Pons (tissue), 1 donor: Measurements from ENCODE around the gene STK11.

Source experiments
- DNase-seq: peaks from one replicate; pipeline ENCODE4 v3.0.0-alpha.2; 2016; ENCODE audit warnings: low spot score

Gene STK11

GRCh38 chr19:1274081-1274851, 68.7 kb downstream of the STK11 start:
- DNase-seq: no peak

- DNase-seq: peak; percentile 23
These were observed 69.3 kb downstream of the STK11 start for GRCh38 chr19:1274852-1275259.

GRCh38 chr19:1275260-1275975, 69.8 kb downstream of the STK11 start, which contains the start of gene FAM174C:
Gene FAM174C (plus strand): TSS chr19:1275530. CDS start chr19:1275550, 20 bp downstream.
- DNase-seq: peak; percentile 90

GRCh38 chr19:1275976-1276627, 70.5 kb downstream of the STK11 start:
- DNase-seq: peak; percentile 22

GRCh38 chr19:1276628-1277022, 71.0 kb downstream of the STK11 start:
- DNase-seq: no peak

- DNase-seq: no peak
These were observed 71.5 kb downstream of the STK11 start for GRCh38 chr19:1277061-1277460.
